HepG2 (cell line): ENCODE measurements around the gene BUB1B. TPM values are rescaled to one million over a fixed set of nuclear protein-coding genes. Genes with fewer than 3 reads are reported as not detected.

ENCODE experiments used
- ATAC-seq: fragments of 200-7000 bp; cut with Tn5 transposase; 3 replicates; pipeline ENCODE4 v1.9.1; 2020; ENCODE audit warnings: mild to moderate bottlenecking, moderate library complexity
- BruUV-seq: library from RNA; stranded (reverse); fragments of 400-500 nt; replicated peaks from 2 replicates; lab custom pipeline; 2021; lab: Mats Ljungman, UMichigan
- CTCF ChIA-PET: fragments of 300-600 bp; formaldehyde crosslinking; extraction: SDS; loops from one replicate; lab custom pipeline; 2021; ENCODE audit warnings: low total read pairs, inconsistent platforms, low intra/inter-chr PET ratio; lab: Yijun Ruan, JAX
- POLR2A ChIA-PET: fragments of 350-600 bp; sonication (Branson Sonifier 250); formaldehyde crosslinking; loops from one replicate; lab custom pipeline; 2020; ENCODE audit warnings: antibody characterized with exemption, inconsistent platforms; lab: Yijun Ruan, JAX
- DNase-seq: peaks from one replicate; pipeline ENCODE4 v3.0.0-alpha.2; 2015; ENCODE audit warnings: low spot score
- FAIRE-seq: peaks from 3 replicates; lab custom pipeline; 2011; peaks lifted over from hg19 to GRCh38; lab: Jason Lieb, UNC
- H2AFZ ChIP-seq: one replicate; pipeline ENCODE4 v1.6.1; 2011; ENCODE audit warnings: low read length, inconsistent platforms
- H3K27ac ChIP-seq: fragments of 300-600 bp; 3 replicates; pipeline ENCODE4 v1.8.0; 2011; ENCODE audit warnings: mixed run types, mild to moderate bottlenecking, mixed read lengths, low read length, inconsistent platforms; ENCODE audit not compliant: insufficient read depth; ENCODE audit errors: extremely low read length
- H3K27me3 ChIP-seq, 2 experiments: fragments of 200-600 bp in 1 of 2; 2 replicates in 1 of 2; 3 replicates in 1 of 2; pipeline versions ENCODE4 v1.6.0 to v1.8.0; 2011; ENCODE audit warnings: low read length in 2 of 2, mild to moderate bottlenecking in 2 of 2, moderate library complexity in 2 of 2, inconsistent platforms in 1 of 2; ENCODE audit not compliant: insufficient read depth in 2 of 2, control insufficient read depth in 1 of 2
- H3K36me3 ChIP-seq, 2 experiments: fragments of 200-600 bp in 1 of 2; replicated peaks in 1 of 2; 2 replicates in 1 of 2; 3 replicates in 1 of 2; pipeline versions ENCODE4 v1.5.1 to v1.8.0; 2011; ENCODE audit warnings: low read length in 2 of 2, inconsistent platforms in 1 of 2; ENCODE audit not compliant: insufficient read depth in 2 of 2, control insufficient read depth in 1 of 2
- H3K4me1 ChIP-seq: 2 replicates; pipeline ENCODE4 v1.5.1; 2012; ENCODE audit warnings: low read length, inconsistent platforms; ENCODE audit not compliant: insufficient read depth
- H3K4me2 ChIP-seq: 2 replicates; pipeline ENCODE4 v1.6.0; 2011; ENCODE audit warnings: low read depth, low read length, inconsistent platforms
- H3K4me3 ChIP-seq, 3 experiments: fragments of 200-600 bp in 1 of 3; sonication (generic), shearing (Covaris generic) in 1 of 3; replicated peaks in 1 of 3; 2 replicates each; pipeline ENCODE4 v1.5.1; 2011 to 2016; ENCODE audit warnings: low read length in 3 of 3, inconsistent platforms in 2 of 3, low read depth in 2 of 3, mild to moderate bottlenecking in 2 of 3, control low read depth in 1 of 3, mixed read lengths in 1 of 3; ENCODE audit not compliant: insufficient read depth in 1 of 3
- H3K79me2 ChIP-seq: one replicate; pipeline ENCODE4 v1.6.1; 2011; ENCODE audit warnings: low read length, inconsistent platforms; ENCODE audit not compliant: insufficient read depth
- H3K9ac ChIP-seq: 2 replicates; pipeline ENCODE4 v1.6.0; 2011; ENCODE audit warnings: mild to moderate bottlenecking, low read depth, low read length, inconsistent platforms; ENCODE audit not compliant: insufficient read depth
- H3K9me3 ChIP-seq: 2 replicates; pipeline ENCODE4 v1.5.1; 2012; ENCODE audit warnings: mild to moderate bottlenecking, low read length
- H4K20me1 ChIP-seq: 2 replicates; pipeline ENCODE4 v1.6.0; 2011; ENCODE audit warnings: inconsistent platforms, mild to moderate bottlenecking, low read length, moderate library complexity; ENCODE audit not compliant: insufficient read depth
- KLF13 ChIP-seq: sonication (generic); formaldehyde crosslinking; IDR thresholded peaks from 2 replicates; pipeline ENCODE4 v1.4.0; 2020; ENCODE audit warnings: mild to moderate bottlenecking, missing genetic modification reagents
- KLF16 ChIP-seq, 2 experiments: sonication (generic) in 1 of 2; formaldehyde crosslinking in 1 of 2; IDR thresholded peaks; 2 replicates each; pipeline versions ENCODE4 v1.6.1 to v1.8.0; 2016 to 2023; ENCODE audit warnings: missing genetic modification reagents in 2 of 2, missing compliant biosample characterization in 1 of 2
- MAX ChIP-seq: IDR thresholded peaks from 2 replicates; pipeline ENCODE4 v1.6.1; 2012; ENCODE audit warnings: inconsistent platforms
- ZBTB42 ChIP-seq: sonication (generic); formaldehyde crosslinking; IDR thresholded peaks from 2 replicates; pipeline ENCODE4 v1.5.0; 2020; ENCODE audit warnings: mild to moderate bottlenecking, missing genetic modification reagents
- ZKSCAN1 ChIP-seq: fragments of 150-350 bp; IDR thresholded peaks from 2 replicates; pipeline ENCODE4 v1.6.1; 2014; ENCODE audit warnings: low read length
- ZKSCAN8 ChIP-seq: IDR thresholded peaks from 2 replicates; pipeline ENCODE4 v1.6.1; 2016; ENCODE audit warnings: borderline replicate concordance, missing genetic modification reagents, missing compliant biosample characterization
- WGBS: methylation state at CpG from one replicate; pipeline ENCODE4 v1.1.6; 2017; ENCODE audit warnings: low lambda C conversion rate; 5-methylcytosine and 5-hydroxymethylcytosine counted together
- in situ Hi-C: cut with HindIII; loops from 2 replicates; pipeline ENCODE4 v1.10.0; 2017; ENCODE audit warnings: low pct_unique_long_range_greater_than_20kb; ENCODE audit not compliant: extremely low pct_ligation_motif_present
- intact Hi-C: fragments of 100-400 bp; cut with micrococcal nuclease; formaldehyde crosslinking; loops from one replicate; pipeline ENCODE4 v1.10.0; 2022; ENCODE audit not compliant: unreplicated experiment
- polyA plus RNA-seq, 8 experiments: library from polyadenylated mRNA; depleted of rRNA in 3 of 8; stranded (reverse) in 7 of 8; unstranded in 1 of 8; fragments of >200 nt; fragmentation: Illumina TruSeq in 4 of 8; extraction: Trizol in 4 of 8; gene quantifications; 2 replicates each; pipeline versions ENCODE4 v1.2.1 to v1.2.3, GENCODE V29; 2011 to 2016; ENCODE audit warnings: low read depth in 4 of 8, missing spikeins in 1 of 8, mixed read lengths in 1 of 8; ENCODE audit not compliant: insufficient read depth in 1 of 8
- total RNA-seq, 5 experiments: library from RNA; depleted of rRNA; stranded (reverse); fragments of >200 nt; fragmentation: Illumina TruSeq; extraction: Trizol; gene quantifications; 2 replicates each; pipeline ENCODE4 v1.2.3, GENCODE V29; 2016; ENCODE audit warnings: low read depth in 1 of 5
- TF ChIP-seq, protein P1 (sequence below): sonication (generic); formaldehyde crosslinking; IDR thresholded peaks from 2 replicates; pipeline ENCODE4 v1.5.1; 2020; ENCODE audit warnings: missing genetic modification reagents, mild to moderate bottlenecking, borderline replicate concordance
- TF ChIP-seq, protein P2 (sequence below): sonication (generic); formaldehyde crosslinking; IDR thresholded peaks from 2 replicates; pipeline ENCODE4 v1.9.0; 2021; ENCODE audit warnings: missing genetic modification reagents, borderline replicate concordance

The BUB1B gene
- total and polyA plus RNA-seq, 2 of the 13 experiments (the other 11 are each of a cell fraction or from before 2014, with no cell fraction given) = 26.2 to 63.5 TPM

DNA sequence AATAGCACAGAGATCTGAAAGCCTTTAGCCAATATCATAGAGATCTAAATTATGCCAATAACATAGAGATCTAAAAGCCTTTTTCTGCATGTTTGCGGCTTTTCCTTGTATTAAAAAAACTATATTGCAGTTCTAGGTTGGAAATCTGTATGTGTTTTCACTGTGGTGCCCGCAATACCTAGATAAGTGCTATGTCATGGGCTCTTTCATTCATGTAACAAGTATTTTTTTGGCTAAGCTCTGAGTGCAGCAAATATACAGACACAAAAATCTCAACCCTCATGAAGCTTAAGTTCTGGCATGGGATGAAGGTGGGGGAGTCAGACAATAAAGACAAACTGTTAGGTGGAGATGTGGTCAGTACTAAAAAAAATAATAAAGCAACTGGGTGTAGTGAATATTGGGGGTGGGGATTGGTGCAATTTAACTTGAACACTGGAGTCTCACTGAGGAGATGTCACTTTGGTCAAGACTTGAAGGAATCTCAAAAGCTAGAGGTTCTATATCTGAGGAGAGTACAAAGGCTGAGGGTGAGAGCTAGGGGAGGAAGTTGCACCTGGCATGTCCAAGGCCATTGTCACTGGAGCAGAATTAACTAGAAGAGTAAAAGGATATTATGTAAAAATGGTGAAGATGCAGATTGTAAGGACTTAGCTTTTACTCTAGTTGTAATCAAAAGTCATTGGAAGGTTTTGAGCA lies 973 bp downstream of the BUB1B start:
- no TSS peak for BruUV-seq
- Histone ChIP-seq H3K4me2 (peak overlapping the region; percentile 83), H3K27ac (peak overlapping the region; percentile 74), H2AFZ (no peak overlapping the region), H4K20me1 (no peaks in the 10 kb centered on the region), H3K36me3 (peaks cover 3 to 21% of the 10 kb centered on the region in 2 experiments; a peak in 4 of 5 replicates), H3K4me3 (peak overlapping the region; percentile 77 to 98 (median 91)), H3K79me2 (peaks cover 45% of the 10 kb centered on the region), H3K9me3 (no peaks in the 10 kb centered on the region)
- WGBS = 2% methylated on average over 2 of the region's 2 CpGs
- ATAC-seq = no peak
- POLR2A ChIA-PET = interaction anchor here (1.0 to 4.0 kb wide), 4 partner anchors 54 to 161 kb away, joined by 3 to 25 read pairs (median 6); partner anchors contain the start of genes BMF and INAFM2
- no peak for DNase-seq
- in situ Hi-C loops = loop anchor here (10.0 kb wide), 1 partner anchor 117 kb away; no protein-coding TSS in a partner anchor
- no peak for FAIRE-seq
- intact Hi-C loops = loop anchor here (2.0 to 5.0 kb wide), 3 partner anchors 53 to 115 kb away; partner anchors contain the start of gene BMF
- TF ChIP-seq MAX (no peak), KLF13 (CRISPR knock-in tag) (no peak), KLF16 (CRISPR knock-in tag; IDR thresholded peaks at IDR 0.05) (no peak), ZKSCAN1 (no peak), ZBTB42 (CRISPR knock-in tag) (no peak), ZKSCAN8 (CRISPR knock-in tag) (no peak)
- TF ChIP-seq, protein P1, sequence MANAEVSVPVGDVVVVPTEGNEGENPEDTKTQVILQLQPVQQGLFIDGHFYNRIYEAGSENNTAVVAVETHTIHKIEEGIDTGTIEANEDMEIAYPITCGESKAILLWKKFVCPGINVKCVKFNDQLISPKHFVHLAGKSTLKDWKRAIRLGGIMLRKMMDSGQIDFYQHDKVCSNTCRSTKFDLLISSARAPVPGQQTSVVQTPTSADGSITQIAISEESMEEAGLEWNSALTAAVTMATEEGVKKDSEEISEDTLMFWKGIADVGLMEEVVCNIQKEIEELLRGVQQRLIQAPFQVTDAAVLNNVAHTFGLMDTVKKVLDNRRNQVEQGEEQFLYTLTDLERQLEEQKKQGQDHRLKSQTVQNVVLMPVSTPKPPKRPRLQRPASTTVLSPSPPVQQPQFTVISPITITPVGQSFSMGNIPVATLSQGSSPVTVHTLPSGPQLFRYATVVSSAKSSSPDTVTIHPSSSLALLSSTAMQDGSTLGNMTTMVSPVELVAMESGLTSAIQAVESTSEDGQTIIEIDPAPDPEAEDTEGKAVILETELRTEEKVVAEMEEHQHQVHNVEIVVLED = peak; percentile 34; the same call in 1 of the 2 replicates
- TF ChIP-seq, protein P2, sequence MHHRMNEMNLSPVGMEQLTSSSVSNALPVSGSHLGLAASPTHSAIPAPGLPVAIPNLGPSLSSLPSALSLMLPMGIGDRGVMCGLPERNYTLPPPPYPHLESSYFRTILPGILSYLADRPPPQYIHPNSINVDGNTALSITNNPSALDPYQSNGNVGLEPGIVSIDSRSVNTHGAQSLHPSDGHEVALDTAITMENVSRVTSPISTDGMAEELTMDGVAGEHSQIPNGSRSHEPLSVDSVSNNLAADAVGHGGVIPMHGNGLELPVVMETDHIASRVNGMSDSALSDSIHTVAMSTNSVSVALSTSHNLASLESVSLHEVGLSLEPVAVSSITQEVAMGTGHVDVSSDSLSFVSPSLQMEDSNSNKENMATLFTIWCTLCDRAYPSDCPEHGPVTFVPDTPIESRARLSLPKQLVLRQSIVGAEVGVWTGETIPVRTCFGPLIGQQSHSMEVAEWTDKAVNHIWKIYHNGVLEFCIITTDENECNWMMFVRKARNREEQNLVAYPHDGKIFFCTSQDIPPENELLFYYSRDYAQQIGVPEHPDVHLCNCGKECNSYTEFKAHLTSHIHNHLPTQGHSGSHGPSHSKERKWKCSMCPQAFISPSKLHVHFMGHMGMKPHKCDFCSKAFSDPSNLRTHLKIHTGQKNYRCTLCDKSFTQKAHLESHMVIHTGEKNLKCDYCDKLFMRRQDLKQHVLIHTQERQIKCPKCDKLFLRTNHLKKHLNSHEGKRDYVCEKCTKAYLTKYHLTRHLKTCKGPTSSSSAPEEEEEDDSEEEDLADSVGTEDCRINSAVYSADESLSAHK (CRISPR knock-in tag) = no peak
- TF ChIP-seq, all 625 proteins: peak for 1
- Histone ChIP-seq H3K4me1 (peaks cover 58% of the 10 kb centered on the region), H3K27me3 (no peaks in the 10 kb centered on the region; a peak in 1 of 5 replicates), H3K9ac (peak overlapping the region; percentile 83)
- CTCF ChIA-PET = no interaction called here
